Measurements from ENCODE around the gene ADGRD2.

DNA sequence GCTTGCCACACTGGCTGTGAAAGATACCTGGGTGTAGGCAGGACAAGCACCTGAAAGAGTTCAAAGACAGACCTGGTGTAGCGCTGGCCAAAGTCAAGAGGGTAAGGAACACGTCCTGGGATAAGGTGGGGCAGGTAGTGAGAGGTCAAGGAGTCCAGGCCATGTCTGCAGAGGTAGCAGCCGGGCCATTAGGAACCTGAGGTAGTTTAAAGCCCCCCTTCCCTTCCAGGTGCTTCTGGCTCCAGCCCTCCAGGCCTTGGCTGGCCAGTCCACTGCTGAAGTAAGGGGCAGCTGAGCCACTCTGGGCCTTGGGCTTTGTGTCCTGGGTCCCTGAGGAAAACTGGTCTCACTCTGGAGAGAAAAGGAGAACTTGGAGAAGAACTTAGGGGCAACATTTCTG is 70.9 kb downstream of the ADGRD2 start:
- no peak for TF ChIP-seq SP1 (IDR thresholded peaks at IDR 0.05)
- no peak for TF ChIP-seq ELF4 (IDR thresholded peaks at IDR 0.05)
- no peak for TF ChIP-seq SUZ12 (IDR thresholded peaks at IDR 0.05)
- no peak for TF ChIP-seq FOXA1 (IDR thresholded peaks at IDR 0.05)
- no peak for TF ChIP-seq ZNF384 (IDR thresholded peaks at IDR 0.05)
- TF ChIP-seq, protein P1, sequence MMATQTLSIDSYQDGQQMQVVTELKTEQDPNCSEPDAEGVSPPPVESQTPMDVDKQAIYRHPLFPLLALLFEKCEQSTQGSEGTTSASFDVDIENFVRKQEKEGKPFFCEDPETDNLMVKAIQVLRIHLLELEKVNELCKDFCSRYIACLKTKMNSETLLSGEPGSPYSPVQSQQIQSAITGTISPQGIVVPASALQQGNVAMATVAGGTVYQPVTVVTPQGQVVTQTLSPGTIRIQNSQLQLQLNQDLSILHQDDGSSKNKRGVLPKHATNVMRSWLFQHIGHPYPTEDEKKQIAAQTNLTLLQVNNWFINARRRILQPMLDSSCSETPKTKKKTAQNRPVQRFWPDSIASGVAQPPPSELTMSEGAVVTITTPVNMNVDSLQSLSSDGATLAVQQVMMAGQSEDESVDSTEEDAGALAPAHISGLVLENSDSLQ (IDR thresholded peaks at IDR 0.05): no peak
- no peak for TF ChIP-seq FOXM1 (IDR thresholded peaks at IDR 0.05; ENCODE audit: borderline replicate concordance)
